CD14-positive monocyte (primary cell): ENCODE measurements around the gene AK9. TPM values are rescaled to one million over a fixed set of nuclear protein-coding genes. Genes with fewer than 3 reads are reported as not detected.

Experiments
- DNase-seq, 3 donors: peaks; one replicate each; pipeline ENCODE4 v3.0.0-alpha.2; 2011 to 2022
- H2AFZ ChIP-seq: 2 replicates; pipeline ENCODE4 v1.6.0; 2012; ENCODE audit warnings: mild to moderate bottlenecking, low read depth, low read length, inconsistent platforms; ENCODE audit not compliant: insufficient read depth, poor library complexity, severe bottlenecking
- H3K27ac ChIP-seq, 2 donors: 1 replicate in 1 of 2; 2 replicates in 1 of 2; pipeline ENCODE4 v1.5.1; 2012 to 2013; ENCODE audit warnings: low read length in 2 of 2, control low read depth in 1 of 2, inconsistent platforms in 1 of 2, low read depth in 1 of 2, mild to moderate bottlenecking in 1 of 2
- H3K27me3 ChIP-seq, 2 donors: one replicate each; pipeline versions ENCODE4 v1.6.0 to v1.6.1; 2011 to 2013; ENCODE audit warnings: low read length in 2 of 2; ENCODE audit not compliant: control insufficient read depth in 2 of 2, insufficient read depth in 2 of 2
- H3K36me3 ChIP-seq, 2 donors: replicated peaks in 1 of 2; 1 replicate in 1 of 2; 2 replicates in 1 of 2; pipeline versions ENCODE4 v1.5.1 to v1.6.1; 2012 to 2013; ENCODE audit warnings: low read length in 2 of 2, control low read depth in 1 of 2, inconsistent platforms in 1 of 2, mild to moderate bottlenecking in 1 of 2; ENCODE audit not compliant: insufficient read depth in 2 of 2, control insufficient read depth in 1 of 2
- H3K4me1 ChIP-seq, 2 donors: 1 replicate in 1 of 2; 2 replicates in 1 of 2; pipeline versions ENCODE4 v1.5.1 to v1.6.1; 2012 to 2013; ENCODE audit warnings: low read length in 2 of 2, control low read depth in 1 of 2, inconsistent platforms in 1 of 2, mild to moderate bottlenecking in 1 of 2, moderate library complexity in 1 of 2; ENCODE audit not compliant: insufficient read depth in 2 of 2, control insufficient read depth in 1 of 2
- H3K4me2 ChIP-seq: replicated peaks from 2 replicates; pipeline ENCODE3; 2012; ENCODE audit warnings: low read length, moderate library complexity, mild to moderate bottlenecking; ENCODE audit not compliant: poor library complexity, severe bottlenecking; ENCODE audit errors: extremely low read depth
- H3K4me3 ChIP-seq, 3 experiments: fragments of 200-600 bp in 1 of 3; sonication (generic) in 1 of 3; replicated peaks in 1 of 3; 1 replicate in 2 of 3; 2 replicates in 1 of 3; pipeline ENCODE4 v1.5.1; 2011 to 2013; ENCODE audit warnings: low read length in 3 of 3, mild to moderate bottlenecking in 3 of 3, control low read depth in 2 of 3, low read depth in 2 of 3, inconsistent platforms in 1 of 3, moderate library complexity in 1 of 3
- H3K79me2 ChIP-seq: 2 replicates; pipeline ENCODE4 v1.6.0; 2012; ENCODE audit warnings: mild to moderate bottlenecking, control low read depth, inconsistent platforms, low read length, moderate library complexity; ENCODE audit not compliant: insufficient read depth
- H3K9ac ChIP-seq: 2 replicates; pipeline ENCODE4 v1.6.0; 2017; ENCODE audit warnings: low read length, mild to moderate bottlenecking; ENCODE audit not compliant: insufficient read depth, poor library complexity, severe bottlenecking
- H3K9me3 ChIP-seq, 2 donors: replicated peaks in 1 of 2; 1 replicate in 1 of 2; 2 replicates in 1 of 2; pipeline versions ENCODE4 v1.5.1 to v1.6.1; 2012 to 2013; ENCODE audit warnings: low read length in 2 of 2, control low read depth in 1 of 2; ENCODE audit not compliant: control insufficient read depth in 1 of 2, insufficient read depth in 1 of 2
- H4K20me1 ChIP-seq: 2 replicates; pipeline ENCODE4 v1.6.0; 2012; ENCODE audit warnings: mild to moderate bottlenecking, low read length, control low read depth, moderate library complexity; ENCODE audit not compliant: insufficient read depth
- H3K27ac Mint-ChIP-seq, 7 donors: one replicate each; pipeline ENCODE4 v1.8.0; 2020; ENCODE audit warnings: mild to moderate bottlenecking in 7 of 7, mixed read lengths in 7 of 7, moderate library complexity in 6 of 7, inconsistent platforms in 2 of 7
- H3K27me3 Mint-ChIP-seq, 3 donors: one replicate each; pipeline ENCODE4 v1.8.0; 2021 to 2022; ENCODE audit warnings: low read depth in 3 of 3, mild to moderate bottlenecking in 3 of 3, mixed read lengths in 3 of 3, moderate library complexity in 3 of 3, inconsistent platforms in 1 of 3
- H3K36me3 Mint-ChIP-seq, 2 donors: one replicate each; pipeline ENCODE4 v1.8.0; 2020; ENCODE audit warnings: mixed read lengths in 2 of 2, inconsistent platforms in 1 of 2, mild to moderate bottlenecking in 1 of 2
- H3K4me1 Mint-ChIP-seq: one replicate; pipeline ENCODE4 v1.8.0; 2020; ENCODE audit warnings: mild to moderate bottlenecking, mixed read lengths
- H3K4me3 Mint-ChIP-seq, 2 donors: one replicate each; pipeline ENCODE4 v1.8.0; 2020; ENCODE audit warnings: mild to moderate bottlenecking in 2 of 2, mixed read lengths in 2 of 2, moderate library complexity in 1 of 2
- H3K9me3 Mint-ChIP-seq, 7 donors: one replicate each; pipeline ENCODE4 v1.8.0; 2020 to 2022; ENCODE audit warnings: mixed read lengths in 7 of 7, mild to moderate bottlenecking in 6 of 7, moderate library complexity in 6 of 7, inconsistent platforms in 2 of 7
- WGBS: methylation state at CpG from one replicate; pipeline ENCODE4 v1.1.5; 2013; ENCODE audit warnings: missing lambda C conversion rate; ENCODE audit not compliant: insufficient coverage; 5-methylcytosine and 5-hydroxymethylcytosine counted together
- intact Hi-C, 2 donors: fragments of 100-400 bp; cut with micrococcal nuclease; formaldehyde crosslinking; loops; one replicate each; pipeline versions ENCODE4 v1.15.0 to v1.15.1; 2023
- polyA plus RNA-seq, 3 donors: library from polyadenylated mRNA; depleted of rRNA in 1 of 3; unstranded in 2 of 3; stranded (reverse) in 1 of 3; fragments of 300-500 nt in 2 of 3; fragments of >200 nt in 1 of 3; fragmentation: Illumina TruSeq in 2 of 3; gene quantifications; 1 replicate in 2 of 3; 2 replicates in 1 of 3; pipeline ENCODE4 v1.2.3, GENCODE V29; 2012 to 2021
- TF ChIP-seq, protein P1 (sequence below): fragments of 200-600 bp; IDR thresholded peaks from one replicate; pipeline ENCODE4 v1.8.0; 2022; ENCODE audit warnings: antibody characterized with exemption, mild to moderate bottlenecking

AK9 gene
- polyA plus RNA-seq, 3 donors, result 2.6 to 3.1 (median 2.8) TPM

DNA sequence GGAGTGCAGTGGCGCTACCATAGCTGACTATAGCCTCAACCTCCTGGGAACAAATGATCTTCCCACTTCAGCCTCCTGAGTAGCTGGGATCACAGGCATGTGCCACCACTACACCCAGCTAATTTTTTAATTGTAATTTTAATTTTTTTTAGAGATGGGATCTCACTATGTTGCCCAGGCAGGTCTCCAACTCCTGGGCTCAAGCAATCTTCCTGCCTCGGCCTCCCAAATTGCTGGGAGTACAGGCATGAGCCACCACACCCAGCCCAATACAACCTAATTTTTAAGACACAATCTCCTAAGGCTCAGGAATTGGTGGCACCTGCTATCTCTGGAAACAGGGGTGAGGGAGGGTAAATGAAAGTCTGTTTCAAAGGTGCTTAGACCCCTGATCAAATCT is 213.8 kb downstream of the AK9 start:
- Mint-ChIP-seq H3K4me1 (peaks cover 54% of the 10 kb centered on the region), H3K36me3 (peaks cover 76 to 82% of the 10 kb centered on the region in 2 donors), H3K9me3 (no peaks in the 10 kb centered on the region), H3K27me3 (no peaks in the 10 kb centered on the region), H3K4me3 (no peak overlapping the region), H3K27ac (peak overlapping the region in 1 of 7 donors; percentile 61)
- intact Hi-C loops, result no loop called here
- H3K27ac ChIP-seq, result peak overlapping the region in 1 of 2 donors; percentile 43
- H3K9me3 ChIP-seq, result no peaks in the 10 kb centered on the region
- H3K4me2 ChIP-seq, result no peak overlapping the region
- 100% methylated on average over 1 of the region's 2 CpGs for WGBS
- no peak overlapping the region for H3K9ac ChIP-seq
- H2AFZ ChIP-seq, result no peak overlapping the region
- TF ChIP-seq, protein P1, sequence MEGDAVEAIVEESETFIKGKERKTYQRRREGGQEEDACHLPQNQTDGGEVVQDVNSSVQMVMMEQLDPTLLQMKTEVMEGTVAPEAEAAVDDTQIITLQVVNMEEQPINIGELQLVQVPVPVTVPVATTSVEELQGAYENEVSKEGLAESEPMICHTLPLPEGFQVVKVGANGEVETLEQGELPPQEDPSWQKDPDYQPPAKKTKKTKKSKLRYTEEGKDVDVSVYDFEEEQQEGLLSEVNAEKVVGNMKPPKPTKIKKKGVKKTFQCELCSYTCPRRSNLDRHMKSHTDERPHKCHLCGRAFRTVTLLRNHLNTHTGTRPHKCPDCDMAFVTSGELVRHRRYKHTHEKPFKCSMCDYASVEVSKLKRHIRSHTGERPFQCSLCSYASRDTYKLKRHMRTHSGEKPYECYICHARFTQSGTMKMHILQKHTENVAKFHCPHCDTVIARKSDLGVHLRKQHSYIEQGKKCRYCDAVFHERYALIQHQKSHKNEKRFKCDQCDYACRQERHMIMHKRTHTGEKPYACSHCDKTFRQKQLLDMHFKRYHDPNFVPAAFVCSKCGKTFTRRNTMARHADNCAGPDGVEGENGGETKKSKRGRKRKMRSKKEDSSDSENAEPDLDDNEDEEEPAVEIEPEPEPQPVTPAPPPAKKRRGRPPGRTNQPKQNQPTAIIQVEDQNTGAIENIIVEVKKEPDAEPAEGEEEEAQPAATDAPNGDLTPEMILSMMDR, result no peak
- peaks cover 59% of the 10 kb centered on the region for H3K79me2 ChIP-seq
- peaks cover 44 to 82% of the 10 kb centered on the region in 2 donors for H3K36me3 ChIP-seq
- peaks cover 28 to 35% of the 10 kb centered on the region in 2 donors for H3K4me1 ChIP-seq
- no peak for DNase-seq
- H4K20me1 ChIP-seq, result peaks cover 33% of the 10 kb centered on the region
- no peaks in the 10 kb centered on the region for H3K27me3 ChIP-seq
- H3K4me3 ChIP-seq, result no peak overlapping the region

DNA sequence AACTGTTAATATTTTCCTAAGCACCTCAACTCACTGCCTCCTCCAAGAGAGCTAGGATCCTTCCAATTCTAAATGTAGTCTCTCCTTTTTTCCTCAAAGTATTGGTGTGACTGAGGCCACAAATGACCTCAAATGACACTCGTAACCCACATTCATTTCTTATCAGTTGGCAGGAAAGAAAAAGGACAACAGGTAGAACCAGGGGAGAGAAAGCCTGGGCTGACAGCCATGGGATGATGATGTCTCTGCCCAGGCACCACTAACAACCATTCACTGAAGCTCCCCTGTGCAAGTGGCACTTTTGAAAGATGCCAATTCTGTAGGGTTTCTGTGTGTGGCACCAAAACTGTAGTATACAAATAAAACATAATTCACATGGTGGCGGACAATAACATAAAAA is 215.4 kb downstream of the AK9 start:
- H3K9me3 ChIP-seq, result no peaks in the 10 kb centered on the region
- H3K4me3 ChIP-seq, result no peak overlapping the region
- H2AFZ ChIP-seq, result no peak overlapping the region
- no peak for DNase-seq
- Mint-ChIP-seq H3K4me1 (peaks cover 39% of the 10 kb centered on the region), H3K36me3 (peaks cover 78 to 86% of the 10 kb centered on the region in 2 donors), H3K4me3 (no peak overlapping the region), H3K9me3 (no peaks in the 10 kb centered on the region), H3K27ac (peak overlapping the region in 2 of 7 donors; percentile 21 to 23), H3K27me3 (no peaks in the 10 kb centered on the region)
- peaks cover 44% of the 10 kb centered on the region for H3K79me2 ChIP-seq
- H3K27ac ChIP-seq, result no peak overlapping the region
- H4K20me1 ChIP-seq, result peaks cover 39% of the 10 kb centered on the region
- WGBS, result 100% methylated on average over 1 of the region's 2 CpGs
- peaks cover 54 to 86% of the 10 kb centered on the region in 2 donors for H3K36me3 ChIP-seq
- H3K4me1 ChIP-seq, result peaks cover 13 to 22% of the 10 kb centered on the region in 2 donors
- intact Hi-C loops, result no loop called here
- no peak overlapping the region for H3K9ac ChIP-seq
- no peaks in the 10 kb centered on the region for H3K27me3 ChIP-seq
- TF ChIP-seq, protein P1, result no peak
- H3K4me2 ChIP-seq, result no peak overlapping the region
